Gastroesophageal sphincter (tissue), 3 donors: ENCODE data around the gene FLYWCH2.

Experiments
- POLR2A ChIP-seq, 2 donors: fragments of 450-650 bp; IDR thresholded peaks; one replicate each; pipeline ENCODE4 v1.6.1; 2017; ENCODE audit warnings: antibody characterized with exemption in 2 of 2, mild to moderate bottlenecking in 2 of 2, moderate library complexity in 1 of 2
- TF ChIP-seq, protein P1 (sequence below), 4 experiments: fragments of 200-600 bp in 2 of 4; fragments of 450-650 bp in 2 of 4; sonication (generic) in 1 of 4; IDR thresholded peaks; one replicate each; pipeline ENCODE4 v1.5.1; 2017 to 2019; ENCODE audit warnings: antibody characterized with exemption in 4 of 4, mild to moderate bottlenecking in 2 of 4, moderate library complexity in 2 of 4

DNA sequence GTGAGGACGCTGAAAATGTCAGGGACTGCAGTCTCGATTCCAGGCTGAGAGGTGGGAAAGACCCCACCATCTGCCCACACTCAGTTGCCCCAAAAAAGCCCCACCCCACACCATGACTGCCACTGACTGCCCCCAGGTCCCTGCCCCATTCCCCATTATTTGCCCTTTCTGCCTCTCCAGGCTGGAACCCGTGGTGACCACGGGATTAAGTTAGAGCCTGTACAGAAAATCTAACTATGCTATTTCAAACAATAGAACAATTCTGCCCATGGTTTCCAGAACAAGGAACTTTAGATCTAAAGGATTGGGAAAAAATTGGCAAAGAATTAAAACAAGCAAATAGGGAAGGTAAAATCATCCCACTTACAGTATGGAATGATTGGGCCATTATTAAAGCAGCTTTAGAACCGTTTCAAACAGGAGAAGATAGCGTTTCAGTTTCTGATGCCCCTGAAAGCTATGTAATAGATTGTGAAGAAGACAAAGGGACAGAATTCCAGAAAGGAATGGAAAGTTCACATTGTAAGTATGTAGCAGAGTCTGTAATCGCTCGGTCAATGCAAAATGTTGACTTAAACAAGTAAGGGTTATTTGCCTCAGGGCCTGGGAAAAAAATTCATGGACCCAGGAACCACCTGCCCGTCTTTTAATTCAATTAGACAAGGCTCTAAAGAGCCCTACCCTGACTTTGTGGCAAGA is 43.1 kb downstream of the FLYWCH2 start:
- no peak for TF ChIP-seq POLR2A (IDR thresholded peaks at IDR 0.05)
- TF ChIP-seq, protein P1, sequence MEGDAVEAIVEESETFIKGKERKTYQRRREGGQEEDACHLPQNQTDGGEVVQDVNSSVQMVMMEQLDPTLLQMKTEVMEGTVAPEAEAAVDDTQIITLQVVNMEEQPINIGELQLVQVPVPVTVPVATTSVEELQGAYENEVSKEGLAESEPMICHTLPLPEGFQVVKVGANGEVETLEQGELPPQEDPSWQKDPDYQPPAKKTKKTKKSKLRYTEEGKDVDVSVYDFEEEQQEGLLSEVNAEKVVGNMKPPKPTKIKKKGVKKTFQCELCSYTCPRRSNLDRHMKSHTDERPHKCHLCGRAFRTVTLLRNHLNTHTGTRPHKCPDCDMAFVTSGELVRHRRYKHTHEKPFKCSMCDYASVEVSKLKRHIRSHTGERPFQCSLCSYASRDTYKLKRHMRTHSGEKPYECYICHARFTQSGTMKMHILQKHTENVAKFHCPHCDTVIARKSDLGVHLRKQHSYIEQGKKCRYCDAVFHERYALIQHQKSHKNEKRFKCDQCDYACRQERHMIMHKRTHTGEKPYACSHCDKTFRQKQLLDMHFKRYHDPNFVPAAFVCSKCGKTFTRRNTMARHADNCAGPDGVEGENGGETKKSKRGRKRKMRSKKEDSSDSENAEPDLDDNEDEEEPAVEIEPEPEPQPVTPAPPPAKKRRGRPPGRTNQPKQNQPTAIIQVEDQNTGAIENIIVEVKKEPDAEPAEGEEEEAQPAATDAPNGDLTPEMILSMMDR (IDR thresholded peaks at IDR 0.05): no peak
